NCI-H2227 treated with DMSO at 0.1 percent for 48 hours (cell line): ENCODE measurements around the gene CDRT4.
"Not testable (repeated sequence)": the region's sequence is repeated elsewhere in the genome, so short reads cannot be mapped to it uniquely, and the experiment has no call there.

Source experiments
- DNase-seq: peaks from one replicate; lab custom pipeline; 2025; lab: John Stamatoyannopoulos, UW

Gene CDRT4

DNA sequence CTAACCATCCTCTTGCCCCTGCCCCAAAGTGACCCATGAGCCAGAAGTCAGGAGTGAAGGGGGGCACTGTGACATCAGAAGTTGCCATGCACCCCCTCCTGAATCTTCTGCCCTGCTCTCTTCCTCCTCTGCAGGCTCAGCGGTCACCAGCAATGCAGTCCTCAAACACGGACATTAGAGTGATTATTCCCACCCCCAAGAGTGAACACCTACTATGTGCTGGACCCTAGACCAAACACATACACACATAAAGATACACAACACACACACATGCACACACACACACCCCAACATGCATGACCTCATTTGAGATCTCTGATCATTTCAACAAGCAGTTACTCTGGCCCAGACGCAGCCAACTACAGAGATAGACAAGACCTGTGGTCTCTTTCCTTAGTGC, at the start of gene CDRT4:
TSS of gene CDRT4 (minus strand) at position 30 of the 400 bp plus-strand sequence. CDS start 27,383 bp downstream, outside the sequence.
- DNase-seq = no peak

GRCh38 chr17:15516150-15516549, 48.7 kb upstream of the CDRT4 start:
- DNase-seq = no peak

DNA sequence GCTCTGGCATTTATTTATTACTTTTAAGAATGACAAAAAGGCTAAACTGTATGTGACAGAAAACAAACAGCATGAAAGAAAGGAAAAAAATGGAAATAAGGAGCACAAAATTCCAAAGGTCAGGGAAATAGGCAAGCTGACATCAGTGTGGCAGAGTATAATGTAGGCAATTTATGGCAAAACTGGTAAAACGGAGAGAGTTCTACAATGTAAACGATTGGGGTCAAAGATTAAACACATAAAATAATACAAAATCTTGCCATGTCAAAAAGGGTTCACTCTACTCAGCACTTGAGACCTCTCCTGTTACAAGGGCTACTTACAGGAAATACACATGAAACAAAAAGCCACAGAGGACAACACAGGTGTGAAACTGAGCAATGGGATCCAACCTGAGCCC, 47.0 kb upstream of the CDRT4 start:
- no peak for DNase-seq

DNA sequence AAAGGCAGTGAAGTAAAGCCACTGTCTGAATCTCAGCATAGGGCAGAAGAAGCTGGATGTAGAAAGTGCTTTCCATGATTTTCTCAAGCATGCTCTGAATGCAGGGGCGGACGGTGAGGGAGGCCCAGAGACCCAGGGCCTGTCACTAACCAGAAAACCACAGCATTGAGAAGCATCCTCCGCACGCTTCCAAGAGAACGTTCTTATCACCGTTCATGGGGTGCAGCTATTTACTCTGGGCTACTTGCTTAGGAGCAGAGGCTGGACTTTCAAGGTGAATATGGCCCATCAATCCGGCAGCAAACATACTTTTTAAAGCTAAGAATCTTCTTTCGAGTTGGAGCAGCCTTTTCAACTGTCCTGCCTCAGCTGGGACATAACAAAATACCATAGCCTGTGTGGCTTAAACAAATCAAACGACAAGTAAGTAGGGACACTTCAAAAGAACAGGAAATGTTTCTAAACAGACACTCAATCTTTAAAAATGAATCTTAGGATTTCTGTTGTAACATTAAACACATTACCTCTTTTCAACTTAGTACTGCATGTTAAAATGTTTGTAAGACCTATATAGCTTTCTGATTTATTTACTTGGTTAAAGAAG, 46.5 kb upstream of the CDRT4 start:
- DNase-seq = no peak

DNA sequence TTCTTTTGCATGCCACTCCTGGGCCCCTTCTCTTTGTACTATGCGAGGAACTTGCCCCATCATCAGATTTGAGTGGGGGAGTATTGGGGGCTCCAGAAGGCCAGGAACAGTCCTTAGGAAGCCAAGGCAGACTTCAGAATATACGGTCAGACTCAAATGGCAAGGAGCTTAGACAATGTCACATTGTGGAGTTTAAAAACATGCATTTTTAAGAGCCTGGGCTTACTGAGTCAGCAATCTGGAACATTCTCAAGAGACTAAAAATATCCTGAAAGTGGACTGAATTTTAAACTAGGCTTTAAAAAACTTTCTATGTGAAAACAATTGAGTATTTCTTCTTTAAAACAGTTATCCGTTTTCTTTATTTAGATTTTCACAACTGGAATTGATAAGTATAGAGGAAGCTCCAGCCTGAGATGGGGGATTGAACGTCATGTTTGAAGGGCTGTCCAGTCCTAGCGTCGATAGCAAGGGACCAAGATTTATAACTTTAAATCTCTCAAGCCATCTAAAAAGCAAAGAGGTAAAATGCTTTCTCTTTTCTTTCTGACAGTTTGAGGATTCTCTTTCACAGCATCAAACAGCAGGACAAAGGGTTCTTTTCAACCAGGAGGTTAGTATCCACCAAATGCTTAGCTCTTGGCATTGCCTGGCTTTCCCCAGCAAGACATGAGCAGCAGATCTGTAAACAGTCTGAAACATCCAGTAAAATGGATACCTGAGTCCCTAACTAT, 45.8 kb upstream of the CDRT4 start:
- DNase-seq = no peak

- no peak for DNase-seq
These were observed 44.8 kb upstream of the CDRT4 start for GRCh38 chr17:15512071-15512709.

- DNase-seq = no peak
These were observed 43.7 kb upstream of the CDRT4 start for GRCh38 chr17:15511142-15511541.

GRCh38 chr17:15510361-15510760, 42.9 kb upstream of the CDRT4 start:
- DNase-seq = no peak

DNA sequence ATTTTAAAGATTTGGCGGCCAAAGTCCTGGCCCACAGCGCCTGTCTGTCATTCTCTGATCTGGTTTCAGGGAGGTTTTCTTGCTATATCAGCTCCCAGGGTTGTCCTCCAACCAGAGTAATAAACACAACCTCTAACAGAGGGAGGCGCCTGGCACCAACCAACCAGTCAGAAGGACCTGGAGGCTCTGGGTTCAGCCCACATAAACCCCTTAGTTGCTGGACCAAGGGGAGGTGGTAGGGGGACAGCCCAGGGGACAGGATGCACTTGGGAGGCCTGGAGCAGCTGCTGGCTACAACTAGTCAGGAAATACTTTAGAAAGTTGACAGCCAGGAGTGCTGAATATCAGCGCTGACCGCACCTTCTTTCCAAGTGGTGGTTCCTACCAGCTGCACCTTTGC, 41.7 kb upstream of the CDRT4 start:
- DNase-seq = no peak

DNA sequence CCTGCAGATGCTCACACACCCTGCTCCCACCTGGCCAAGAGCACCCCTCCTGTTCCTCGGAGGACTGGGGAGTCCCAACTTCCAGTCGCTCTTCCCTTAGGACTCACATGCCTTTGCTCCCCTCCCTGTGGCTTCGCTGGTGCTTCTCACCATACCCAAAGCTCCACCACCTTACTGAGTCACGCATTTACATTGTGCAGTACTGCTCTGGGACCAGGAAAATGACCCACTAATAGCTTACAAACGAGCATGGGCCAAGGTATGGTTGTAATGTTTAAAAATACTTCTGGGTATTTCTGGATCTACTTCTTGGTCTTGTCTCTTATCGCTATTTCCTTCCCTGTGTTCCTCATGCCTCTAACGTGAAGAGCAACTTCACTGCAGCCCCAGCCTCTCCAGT, 41.0 kb upstream of the CDRT4 start:
- no peak for DNase-seq

- no peak for DNase-seq
These were observed 40.5 kb upstream of the CDRT4 start for GRCh38 chr17:15507896-15508295.

DNA sequence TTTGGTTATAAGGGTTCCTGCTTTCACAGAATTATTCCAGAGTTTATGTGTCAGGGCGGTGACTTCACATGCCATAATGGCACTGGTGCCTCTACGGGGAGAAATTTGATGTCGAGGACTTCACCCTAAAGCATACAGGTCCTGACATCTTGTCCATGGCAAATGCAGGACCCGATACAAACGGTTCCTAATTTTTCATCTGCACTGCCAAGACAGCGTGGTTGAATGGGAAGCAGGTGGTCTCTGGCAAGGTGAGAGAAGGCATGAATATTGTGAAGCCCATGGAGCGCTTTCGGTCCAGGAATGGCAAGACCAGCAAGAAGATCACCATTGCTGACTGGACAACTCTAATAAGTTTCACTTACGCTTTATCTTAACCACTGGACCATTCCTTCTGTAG, 39.6 kb upstream of the CDRT4 start:
- no peak for DNase-seq

- DNase-seq = not testable (repeated sequence)
These were observed 38.3 kb upstream of the CDRT4 start for GRCh38 chr17:15505708-15506107.

DNA sequence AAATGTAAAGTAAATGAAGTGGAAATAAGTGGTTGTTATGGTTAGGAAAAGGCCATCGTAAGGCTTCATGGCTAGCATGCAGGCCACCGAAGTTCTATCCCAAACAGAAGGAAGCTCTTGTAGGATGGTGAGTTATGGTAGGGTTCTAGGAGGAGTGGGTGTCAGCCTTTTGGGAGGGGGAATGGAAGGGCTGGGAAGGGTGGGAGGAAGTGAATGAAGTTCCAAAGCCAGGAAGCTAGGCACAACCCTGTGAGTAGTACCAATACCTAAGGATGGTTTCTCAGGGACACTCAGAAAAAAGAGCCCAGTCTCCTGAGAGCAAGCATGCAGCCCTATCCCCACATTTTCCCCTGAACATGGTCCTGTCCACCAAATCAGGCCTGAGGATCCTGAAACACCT, 36.3 kb upstream of the CDRT4 start:
- DNase-seq = no peak

- no peak for DNase-seq
These were observed 35.1 kb upstream of the CDRT4 start for GRCh38 chr17:15502369-15503112.

DNA sequence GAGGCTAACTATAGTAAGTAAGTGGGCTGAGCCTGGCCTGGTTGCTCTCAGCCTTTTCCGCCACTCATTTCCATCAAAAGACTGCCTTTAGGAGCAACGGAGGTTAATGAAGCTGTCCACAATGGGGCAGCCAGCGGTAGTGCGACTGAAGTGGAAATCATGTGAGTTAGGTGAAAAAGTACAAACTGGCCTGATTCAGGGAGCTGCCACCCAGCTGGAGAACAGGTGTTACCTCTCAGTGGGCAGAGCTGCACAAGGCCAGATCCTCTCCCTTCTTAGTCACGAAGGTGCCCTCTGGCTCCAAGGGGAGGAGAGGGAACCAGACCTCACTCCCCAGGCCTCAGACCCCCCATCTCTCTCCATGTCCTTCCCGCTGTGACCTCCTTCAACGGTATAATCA, 34.4 kb upstream of the CDRT4 start:
- DNase-seq = no peak

- DNase-seq = no peak
These were observed 33.9 kb upstream of the CDRT4 start for GRCh38 chr17:15501282-15501681.

GRCh38 chr17:15498107-15498506, 30.7 kb upstream of the CDRT4 start:
- no peak for DNase-seq

- DNase-seq = no peak
These were observed 29.6 kb upstream of the CDRT4 start for GRCh38 chr17:15496735-15497670.

DNA sequence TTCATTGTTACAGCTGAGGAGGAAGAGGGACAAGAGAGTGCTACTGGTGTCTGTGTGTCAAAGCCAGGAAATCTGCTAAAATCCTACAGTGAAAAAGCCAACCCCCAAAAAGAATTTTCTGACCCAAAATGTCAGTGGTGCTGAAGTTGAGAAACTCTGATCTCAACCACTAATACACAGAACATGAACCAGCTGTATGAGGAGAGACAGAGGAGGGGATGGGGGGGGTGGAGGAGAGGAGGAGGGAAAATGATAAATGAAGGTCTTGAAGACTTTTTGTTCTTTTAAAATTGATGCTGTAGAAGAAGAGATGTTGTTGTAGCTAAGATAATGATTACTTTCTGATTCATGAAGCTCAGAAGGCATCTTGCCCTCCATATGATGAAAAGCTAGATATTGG, 27.4 kb upstream of the CDRT4 start:
- DNase-seq = no peak

DNA sequence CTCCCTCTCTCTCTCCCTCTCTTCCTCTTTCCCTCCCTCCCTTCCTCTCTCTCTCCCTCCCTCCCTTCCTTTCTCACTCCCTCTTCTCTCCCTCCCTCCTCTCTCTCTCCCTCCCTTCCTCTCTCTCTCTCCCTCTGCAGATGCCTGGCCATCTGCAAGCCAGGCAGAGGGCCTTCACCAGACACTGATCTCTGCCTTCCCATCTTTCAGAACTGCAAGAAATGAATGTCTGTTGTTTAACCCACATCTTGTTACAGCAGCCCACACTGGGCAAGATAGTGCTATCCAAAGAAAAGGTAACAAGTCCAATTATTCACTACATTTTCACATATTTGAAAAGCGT, 26.2 kb upstream of the CDRT4 start:
- no peak for DNase-seq
